ENCODE results near the gene CBLB. TPM values are rescaled to one million over a fixed set of nuclear protein-coding genes. Genes with fewer than 3 reads are reported as not detected.

Gene CBLB
- total and polyA plus RNA-seq, 4 donors, result 3.1 to 22.8 (median 9.8) TPM

- Histone ChIP-seq H3K27ac (ENCODE audit: low read depth in 1 of 2, low read length in 2 of 2) (no peak overlapping the region), H3K9me3 (ENCODE audit: control insufficient read depth in 4 of 4, low read length in 3 of 4) (no peaks in the 10 kb centered on the region), H3K9ac (ENCODE audit: low read depth in 1 of 2, low read length in 2 of 2) (no peak overlapping the region), H3K36me3 (ENCODE audit: control insufficient read depth in 4 of 4, insufficient read depth in 3 of 4, low read depth in 1 of 4, low read length in 3 of 4) (no peaks in the 10 kb centered on the region), H3K4me1 (ENCODE audit: control insufficient read depth in 4 of 4, insufficient read depth in 4 of 4, low read length in 3 of 4) (no peaks in the 10 kb centered on the region), H3K27me3 (ENCODE audit: control insufficient read depth in 4 of 4, insufficient read depth in 4 of 4, low read length in 3 of 4) (no peaks in the 10 kb centered on the region), H3K4me3 (ENCODE audit: low read depth in 1 of 3, low read length in 3 of 3) (no peak overlapping the region)
- 89% methylated on average over 2 of the region's 2 CpGs for WGBS
- no peak for DNase-seq (ENCODE audit: low spot score)
- TF ChIP-seq FOXA1 (IDR thresholded peaks at IDR 0.05) (no peak), JUND (IDR thresholded peaks at IDR 0.05) (no peak), SP1 (IDR thresholded peaks at IDR 0.05) (no peak), YY1 (IDR thresholded peaks at IDR 0.05) (no peak), RAD21 (IDR thresholded peaks at IDR 0.05) (no peak), EGR1 (IDR thresholded peaks at IDR 0.05; ENCODE audit: low read depth in 2 of 2) (no peak), HNF4A (conservative IDR thresholded peaks at IDR 0.05) (no peak), GABPA (IDR thresholded peaks at IDR 0.05 in 1 of 2, conservative IDR thresholded peaks at IDR 0.05 in 1 of 2) (no peak), RXRA (IDR thresholded peaks at IDR 0.05) (no peak)
- TF ChIP-seq, protein P1, sequence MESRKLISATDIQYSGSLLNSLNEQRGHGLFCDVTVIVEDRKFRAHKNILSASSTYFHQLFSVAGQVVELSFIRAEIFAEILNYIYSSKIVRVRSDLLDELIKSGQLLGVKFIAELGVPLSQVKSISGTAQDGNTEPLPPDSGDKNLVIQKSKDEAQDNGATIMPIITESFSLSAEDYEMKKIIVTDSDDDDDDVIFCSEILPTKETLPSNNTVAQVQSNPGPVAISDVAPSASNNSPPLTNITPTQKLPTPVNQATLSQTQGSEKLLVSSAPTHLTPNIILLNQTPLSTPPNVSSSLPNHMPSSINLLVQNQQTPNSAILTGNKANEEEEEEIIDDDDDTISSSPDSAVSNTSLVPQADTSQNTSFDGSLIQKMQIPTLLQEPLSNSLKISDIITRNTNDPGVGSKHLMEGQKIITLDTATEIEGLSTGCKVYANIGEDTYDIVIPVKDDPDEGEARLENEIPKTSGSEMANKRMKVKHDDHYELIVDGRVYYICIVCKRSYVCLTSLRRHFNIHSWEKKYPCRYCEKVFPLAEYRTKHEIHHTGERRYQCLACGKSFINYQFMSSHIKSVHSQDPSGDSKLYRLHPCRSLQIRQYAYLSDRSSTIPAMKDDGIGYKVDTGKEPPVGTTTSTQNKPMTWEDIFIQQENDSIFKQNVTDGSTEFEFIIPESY (IDR thresholded peaks at IDR 0.05), result no peak
- TF ChIP-seq, protein P2, sequence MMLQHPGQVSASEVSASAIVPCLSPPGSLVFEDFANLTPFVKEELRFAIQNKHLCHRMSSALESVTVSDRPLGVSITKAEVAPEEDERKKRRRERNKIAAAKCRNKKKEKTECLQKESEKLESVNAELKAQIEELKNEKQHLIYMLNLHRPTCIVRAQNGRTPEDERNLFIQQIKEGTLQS (IDR thresholded peaks at IDR 0.05), result no peak
- TF ChIP-seq, protein P3, sequence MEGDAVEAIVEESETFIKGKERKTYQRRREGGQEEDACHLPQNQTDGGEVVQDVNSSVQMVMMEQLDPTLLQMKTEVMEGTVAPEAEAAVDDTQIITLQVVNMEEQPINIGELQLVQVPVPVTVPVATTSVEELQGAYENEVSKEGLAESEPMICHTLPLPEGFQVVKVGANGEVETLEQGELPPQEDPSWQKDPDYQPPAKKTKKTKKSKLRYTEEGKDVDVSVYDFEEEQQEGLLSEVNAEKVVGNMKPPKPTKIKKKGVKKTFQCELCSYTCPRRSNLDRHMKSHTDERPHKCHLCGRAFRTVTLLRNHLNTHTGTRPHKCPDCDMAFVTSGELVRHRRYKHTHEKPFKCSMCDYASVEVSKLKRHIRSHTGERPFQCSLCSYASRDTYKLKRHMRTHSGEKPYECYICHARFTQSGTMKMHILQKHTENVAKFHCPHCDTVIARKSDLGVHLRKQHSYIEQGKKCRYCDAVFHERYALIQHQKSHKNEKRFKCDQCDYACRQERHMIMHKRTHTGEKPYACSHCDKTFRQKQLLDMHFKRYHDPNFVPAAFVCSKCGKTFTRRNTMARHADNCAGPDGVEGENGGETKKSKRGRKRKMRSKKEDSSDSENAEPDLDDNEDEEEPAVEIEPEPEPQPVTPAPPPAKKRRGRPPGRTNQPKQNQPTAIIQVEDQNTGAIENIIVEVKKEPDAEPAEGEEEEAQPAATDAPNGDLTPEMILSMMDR (IDR thresholded peaks at IDR 0.05; ENCODE audit: low read depth, low read length, missing input control), result no peak
These were observed 96.2 kb downstream of the CBLB start for GRCh38 chr3:105772635-105773034.

GRCh38 chr3:105771392-105771791 is 97.4 kb downstream of the CBLB start:
- no peak for DNase-seq (ENCODE audit: low spot score)
- 98% methylated on average over 1 of the region's 1 CpG for WGBS
- H3K9ac ChIP-seq (ENCODE audit: low read depth in 1 of 2, low read length in 2 of 2), result no peak overlapping the region
- no peaks in the 10 kb centered on the region for H3K9me3 ChIP-seq (ENCODE audit: control insufficient read depth in 4 of 4, low read length in 3 of 4)
- TF ChIP-seq HNF4G (IDR thresholded peaks at IDR 0.05), result no peak
- TF ChIP-seq, protein P4, sequence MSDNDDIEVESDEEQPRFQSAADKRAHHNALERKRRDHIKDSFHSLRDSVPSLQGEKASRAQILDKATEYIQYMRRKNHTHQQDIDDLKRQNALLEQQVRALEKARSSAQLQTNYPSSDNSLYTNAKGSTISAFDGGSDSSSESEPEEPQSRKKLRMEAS (IDR thresholded peaks at IDR 0.05), result no peak
- TF ChIP-seq, protein P2 (IDR thresholded peaks at IDR 0.05), result no peak
- TF ChIP-seq, protein P3 (IDR thresholded peaks at IDR 0.05; ENCODE audit: low read depth, low read length, missing input control), result no peak
- no peak for TF ChIP-seq EGR1 (IDR thresholded peaks at IDR 0.05; ENCODE audit: low read depth in 2 of 2)
- no peak for TF ChIP-seq YY1 (IDR thresholded peaks at IDR 0.05)
- no peak for TF ChIP-seq TAF1 (conservative IDR thresholded peaks at IDR 0.05)
- no peak for TF ChIP-seq REST (IDR thresholded peaks at IDR 0.05)
- TF ChIP-seq SP1 (IDR thresholded peaks at IDR 0.05), result no peak
- TF ChIP-seq, protein P1 (IDR thresholded peaks at IDR 0.05), result no peak
- no peak for TF ChIP-seq RXRA (IDR thresholded peaks at IDR 0.05)
- no peak for TF ChIP-seq FOXA2 (IDR thresholded peaks at IDR 0.05)
- TF ChIP-seq HNF4A (conservative IDR thresholded peaks at IDR 0.05), result no peak
- H3K36me3 ChIP-seq (ENCODE audit: control insufficient read depth in 4 of 4, insufficient read depth in 3 of 4, low read depth in 1 of 4, low read length in 3 of 4), result no peaks in the 10 kb centered on the region
- H3K4me3 ChIP-seq (ENCODE audit: low read depth in 1 of 3, low read length in 3 of 3), result no peak overlapping the region
- H3K27me3 ChIP-seq (ENCODE audit: control insufficient read depth in 4 of 4, insufficient read depth in 4 of 4, low read length in 3 of 4), result no peaks in the 10 kb centered on the region
- H3K4me1 ChIP-seq (ENCODE audit: control insufficient read depth in 4 of 4, insufficient read depth in 4 of 4, low read length in 3 of 4), result no peaks in the 10 kb centered on the region
- no peak overlapping the region for H3K27ac ChIP-seq (ENCODE audit: low read depth in 1 of 2, low read length in 2 of 2)
